Colonic mucosa (tissue), 4 donors: ENCODE measurements around the gene TACC2. TPM values are rescaled to one million over a fixed set of nuclear protein-coding genes. Genes with fewer than 3 reads are reported as not detected.
"Not testable (repeated sequence)": the region's sequence is repeated elsewhere in the genome, so short reads cannot be mapped to it uniquely, and the experiment has no call there.

Experiments used
- DNase-seq: peaks from one replicate; pipeline ENCODE4 v3.0.0-alpha.2; 2020
- H3K27ac ChIP-seq: fragments of 200-600 bp; one replicate; pipeline ENCODE4 v1.8.0; 2021
- H3K27me3 ChIP-seq: fragments of 200-600 bp; one replicate; pipeline ENCODE4 v1.8.0; 2021
- H3K36me3 ChIP-seq: fragments of 200-600 bp; one replicate; pipeline ENCODE4 v1.8.0; 2021
- H3K4me1 ChIP-seq: fragments of 200-600 bp; one replicate; pipeline ENCODE4 v1.8.0; 2021; ENCODE audit warnings: mild to moderate bottlenecking
- H3K4me3 ChIP-seq: fragments of 200-600 bp; one replicate; pipeline ENCODE4 v1.8.0; 2021
- H3K9ac ChIP-seq, 2 donors: one replicate each; pipeline ENCODE4 v1.7.0; 2013; ENCODE audit warnings: control low read depth in 2 of 2, low read depth in 2 of 2, low read length in 2 of 2
- H3K9me3 ChIP-seq: fragments of 200-600 bp; one replicate; pipeline ENCODE4 v1.8.0; 2021
- CTCF ChIP-seq: fragments of 200-600 bp; IDR thresholded peaks from one replicate; pipeline ENCODE4 v1.8.0; 2022; ENCODE audit warnings: antibody characterized with exemption, mild to moderate bottlenecking
- intact Hi-C: fragments of 100-400 bp; cut with DNase I; formaldehyde crosslinking; loops from one replicate; pipeline ENCODE4 v1.14.1; 2022
- total RNA-seq, 2 donors: library from RNA; stranded (reverse); fragmentation: NEBNext Ultra II Directional in 1 of 2; extraction: Animal tissue kit (Norgen Biotek cat#: 25700) in 1 of 2; gene quantifications; one replicate each; pipeline ENCODE4 v1.2.1, GENCODE V29; 2021
- donor health status: healthy.
- donor health status: DM: no; HTN: no; CAD: no.
- donor health status: DM: no; HTN: no; CAD: no.

The TACC2 gene
- total RNA-seq, 2 donors from 2014 or later: 90.0 to 93.2 TPM

- no peak for DNase-seq
- H3K27me3 ChIP-seq: no peaks in the 10 kb centered on the region
- peaks cover 10% of the 10 kb centered on the region for H3K36me3 ChIP-seq
- no peak overlapping the region for H3K4me3 ChIP-seq
- H3K27ac ChIP-seq: no peak overlapping the region
- H3K9ac ChIP-seq: no peak overlapping the region
- intact Hi-C loops: no loop called here
- no peak for TF ChIP-seq CTCF
- no peaks in the 10 kb centered on the region for H3K9me3 ChIP-seq
- H3K4me1 ChIP-seq: no peaks in the 10 kb centered on the region
Observed at GRCh38 chr10:121965996-121966395, 23.0 kb upstream of the TACC2 start.

DNA sequence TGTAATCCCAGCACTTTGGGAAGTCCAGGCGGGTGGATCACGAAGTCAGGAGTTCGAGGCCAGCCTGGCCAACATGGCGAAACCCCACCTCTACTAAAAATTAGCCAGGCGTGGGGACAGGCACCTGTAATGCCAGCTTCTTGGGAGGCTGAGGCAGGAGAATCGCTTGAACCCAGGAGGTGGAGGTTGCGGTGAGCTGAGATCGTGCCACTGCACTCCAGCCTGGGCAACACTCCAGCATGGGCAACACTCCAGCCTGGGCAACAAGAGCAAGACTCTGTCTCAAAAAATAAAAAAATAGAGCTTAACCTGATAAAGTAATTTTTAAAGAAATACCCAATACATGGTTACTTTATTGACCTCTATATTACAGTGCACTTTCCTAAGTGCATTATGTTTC, 19.9 kb upstream of the TACC2 start:
- H3K27ac ChIP-seq, intact Hi-C loops, H3K4me3 ChIP-seq, H3K4me1 ChIP-seq, H3K9me3 ChIP-seq, H3K27me3 ChIP-seq, H3K9ac ChIP-seq, DNase-seq: not testable (repeated sequence)
- peaks cover 10% of the 10 kb centered on the region for H3K36me3 ChIP-seq

DNA sequence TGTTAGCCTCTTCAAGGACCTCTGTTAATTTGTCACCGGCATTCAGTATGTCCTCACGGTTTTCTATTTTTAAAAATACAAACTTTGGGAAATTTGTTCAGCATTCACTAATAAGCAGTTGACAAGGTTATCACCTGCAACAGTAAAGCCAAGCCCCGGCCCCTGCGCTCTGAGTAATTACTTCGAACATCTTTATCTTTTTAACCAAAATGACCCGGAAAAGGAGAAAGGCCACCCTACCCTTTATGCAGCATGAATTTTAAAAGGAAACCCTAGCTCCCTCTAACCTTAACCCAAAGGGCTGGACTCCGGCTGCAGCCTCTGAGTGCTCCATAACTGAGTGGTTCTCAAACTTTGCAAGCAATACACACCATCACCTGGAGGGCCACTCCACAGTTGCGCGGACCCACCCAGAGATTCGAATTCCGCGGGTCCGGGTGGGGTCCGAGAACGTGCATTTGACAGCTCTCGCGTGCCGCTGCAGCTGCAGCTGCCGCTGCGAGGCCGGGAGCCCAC, 14.9 kb upstream of the TACC2 start:
- H3K4me1 ChIP-seq: no peaks in the 10 kb centered on the region
- H3K9me3 ChIP-seq: no peaks in the 10 kb centered on the region
- peak overlapping the region; percentile 73 to 94 for H3K9ac ChIP-seq
- no peak for TF ChIP-seq CTCF
- no peaks in the 10 kb centered on the region for H3K27me3 ChIP-seq
- intact Hi-C loops: loop anchor here (5.0 to 10.0 kb wide), 2 partner anchors 49 to 78 kb away; partner anchors contain the start of gene ATE1
- peak overlapping the region; percentile 72 for H3K4me3 ChIP-seq
- DNase-seq: no peak
- peak overlapping the region; percentile 96 for H3K27ac ChIP-seq
- H3K36me3 ChIP-seq: no peaks in the 10 kb centered on the region

DNA sequence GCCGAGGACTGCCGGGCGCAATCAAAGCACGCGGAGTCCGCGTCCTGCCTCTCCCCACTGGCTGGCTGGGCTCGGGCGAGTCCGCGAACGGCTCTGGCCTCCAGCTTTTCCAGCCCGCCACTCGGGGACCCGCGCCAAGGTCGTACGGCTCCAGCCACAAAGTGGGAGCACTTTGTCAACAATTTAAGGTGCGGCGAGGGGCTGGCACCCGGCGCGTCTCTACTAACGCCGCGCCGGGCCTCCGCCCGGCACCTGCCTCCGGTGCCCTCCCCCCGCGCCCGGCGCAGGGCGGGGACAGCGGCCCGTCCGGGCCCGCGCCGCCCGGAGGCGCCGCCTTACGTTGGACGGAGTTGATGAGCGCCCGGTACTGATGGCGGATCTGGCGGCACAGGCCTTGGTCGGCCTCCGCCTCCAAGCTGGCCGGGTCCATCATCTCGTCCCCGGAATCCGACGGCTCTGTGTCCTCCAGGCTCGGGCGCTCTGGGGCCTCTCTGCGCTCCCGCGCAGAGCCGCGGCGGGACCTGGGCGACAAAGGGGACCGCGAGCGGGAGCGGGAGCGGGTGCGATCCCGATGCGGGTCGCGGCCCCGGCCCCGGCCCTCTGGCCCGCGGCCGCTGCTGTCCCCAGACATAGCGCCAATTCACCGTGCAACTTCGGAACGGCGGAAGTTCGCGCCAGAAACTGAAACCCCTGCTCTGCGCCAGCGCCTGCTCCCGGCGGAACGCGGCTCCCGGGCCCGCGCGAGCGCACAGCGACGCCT, 14.2 kb upstream of the TACC2 start, which contains the start of gene NSMCE4A:
TSS of gene NSMCE4A (minus strand) at position 683 of the 760 bp plus-strand sequence. CDS start at position 631, 52 bp downstream.
- no peaks in the 10 kb centered on the region for H3K9me3 ChIP-seq

DNA sequence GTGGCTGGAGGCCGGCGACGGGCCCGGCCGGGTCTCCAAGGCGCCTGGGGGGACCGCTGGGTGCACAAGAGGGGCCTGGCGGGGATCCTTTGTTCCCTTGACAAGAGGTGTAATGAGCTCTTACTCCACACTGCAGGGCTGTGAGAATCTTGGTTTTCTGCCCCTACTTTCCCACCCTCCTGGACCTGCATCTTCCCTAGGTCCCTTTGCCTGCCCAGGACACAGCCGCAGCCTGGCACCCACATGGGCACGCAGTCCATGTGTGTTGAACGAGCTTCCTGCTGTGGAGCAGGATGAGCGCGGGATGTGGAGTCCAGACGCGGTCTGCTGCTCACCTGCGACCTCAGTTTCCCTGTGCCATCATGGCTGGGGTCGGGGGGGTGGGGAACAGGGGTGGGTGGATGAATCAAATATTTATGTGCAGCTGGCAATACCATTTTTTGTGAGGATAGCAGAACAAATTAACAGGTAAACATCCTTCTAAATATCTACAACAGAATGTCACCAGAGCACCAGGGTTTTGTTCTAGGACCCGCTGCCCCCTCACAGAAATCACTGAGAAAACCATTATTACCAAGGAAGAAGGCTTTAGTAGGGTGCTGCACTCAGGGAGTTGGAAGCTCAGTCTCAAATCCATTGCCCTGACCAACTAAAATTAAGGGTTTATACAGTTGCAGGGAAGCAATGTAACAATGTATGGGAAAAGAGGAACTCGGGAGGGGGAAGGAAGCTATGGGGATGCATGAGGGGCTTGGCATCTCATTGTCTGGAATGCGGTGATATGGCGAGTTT, 13.5 kb upstream of the TACC2 start:
- intact Hi-C loops: loop anchor here (10.0 kb wide), 1 partner anchor 51 kb away; the partner anchor contains the start of gene ATE1
- Histone ChIP-seq H3K9me3 (no peaks in the 10 kb centered on the region), H3K9ac (peak overlapping the region; percentile 89 to 94), H3K27me3 (no peaks in the 10 kb centered on the region), H3K27ac (peak overlapping the region; percentile 96), H3K4me1 (no peaks in the 10 kb centered on the region), H3K4me3 (peak overlapping the region; percentile 72), H3K36me3 (no peaks in the 10 kb centered on the region)
- no peak for TF ChIP-seq CTCF
- no peak for DNase-seq

More for the DNA sequence above, 14.2 kb upstream of the TACC2 start, which contains the start of gene NSMCE4A:
- H3K27ac ChIP-seq: peak within 1 kb of the TSS; percentile 96
- no peaks in the 10 kb centered on the region for H3K36me3 ChIP-seq
- H3K27me3 ChIP-seq: no peaks in the 10 kb centered on the region
- TF ChIP-seq CTCF: peak; percentile 69
- no peaks in the 10 kb centered on the region for H3K4me1 ChIP-seq
- peak; percentile 77 for DNase-seq
- H3K4me3 ChIP-seq: peak within 1 kb of the TSS; percentile 72
- intact Hi-C loops: loop anchor here (5.0 to 10.0 kb wide), 2 partner anchors 50 to 78 kb away; partner anchors contain the start of gene ATE1
- H3K9ac ChIP-seq: peak within 1 kb of the TSS; percentile 89 to 94
